ENCODE measurements around the gene SLC26A11.
"Not testable (repeated sequence)": the region's sequence is repeated elsewhere in the genome, so short reads cannot be mapped to it uniquely, and the experiment has no call there.

SLC26A11 gene

GRCh38 chr17:80287806-80288567 lies 67.8 kb downstream of the SLC26A11 start:
- no peak for DNase-seq

DNA sequence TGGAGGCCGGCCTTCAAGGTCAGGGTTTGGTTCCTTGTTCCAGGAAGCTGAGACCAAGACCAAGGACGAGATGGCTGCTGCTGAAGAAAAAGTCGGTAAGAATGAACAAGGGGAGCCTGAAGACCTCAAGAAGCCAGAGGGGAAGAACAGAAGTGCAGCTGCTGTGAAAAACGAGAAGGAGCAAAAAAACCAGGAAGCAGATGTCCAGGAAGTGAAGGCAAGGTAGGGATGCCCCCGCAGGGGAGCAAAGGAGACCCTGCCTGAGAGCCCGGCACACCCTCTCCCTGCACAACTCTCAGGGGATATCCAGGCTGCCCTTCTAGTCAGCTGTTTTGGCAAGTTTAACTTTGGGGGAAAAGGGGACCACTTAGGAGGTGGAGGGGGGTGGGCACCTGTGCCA lies 69.4 kb downstream of the SLC26A11 start:
- no peak for DNase-seq

DNA sequence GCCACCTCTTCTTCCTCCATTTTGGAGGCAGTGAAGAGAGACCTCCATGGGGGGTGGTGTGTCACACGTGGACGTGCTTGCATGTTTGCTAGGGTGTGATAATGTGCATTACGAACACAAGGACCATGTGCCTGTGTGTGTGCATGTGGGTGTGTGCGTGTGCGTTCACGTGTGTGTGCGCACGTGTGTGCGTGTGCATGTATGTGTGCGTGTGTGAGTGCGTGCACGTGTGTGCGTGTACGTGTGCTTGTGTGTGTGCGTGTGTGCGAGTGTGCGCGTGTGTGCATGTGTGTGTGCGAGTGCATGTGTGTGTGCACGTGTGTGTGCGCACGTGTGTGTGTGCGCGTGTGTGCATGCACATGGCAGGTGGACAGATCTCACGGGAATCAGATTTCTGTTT lies 69.9 kb downstream of the SLC26A11 start:
- DNase-seq = no peak

DNA sequence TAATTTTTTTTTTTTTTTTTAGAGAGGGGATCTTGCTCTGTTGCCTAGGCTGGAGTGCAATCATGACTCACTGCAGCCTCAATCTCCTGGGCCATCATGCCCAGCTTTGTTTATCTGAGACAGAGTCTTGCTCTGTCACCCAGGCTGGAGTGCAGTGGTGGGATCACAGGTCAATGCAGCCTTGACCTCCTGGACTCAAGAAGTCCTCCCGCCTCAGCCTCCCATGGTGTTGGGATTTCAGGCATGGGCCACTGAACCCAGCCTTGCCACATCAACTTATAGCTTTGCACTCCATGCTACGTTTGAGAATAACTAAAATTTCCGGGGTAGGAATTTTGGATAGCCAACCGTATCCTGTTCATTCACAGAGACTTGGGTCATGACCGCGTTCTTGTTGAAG lies 71.0 kb downstream of the SLC26A11 start:
- no peak for DNase-seq

GRCh38 chr17:80291691-80292487 lies 71.7 kb downstream of the SLC26A11 start:
- no peak for DNase-seq

GRCh38 chr17:80292521-80292971 lies 72.3 kb downstream of the SLC26A11 start:
- no peak for DNase-seq

GRCh38 chr17:80294210-80294609 lies 74.0 kb downstream of the SLC26A11 start:
- no peak for DNase-seq

DNA sequence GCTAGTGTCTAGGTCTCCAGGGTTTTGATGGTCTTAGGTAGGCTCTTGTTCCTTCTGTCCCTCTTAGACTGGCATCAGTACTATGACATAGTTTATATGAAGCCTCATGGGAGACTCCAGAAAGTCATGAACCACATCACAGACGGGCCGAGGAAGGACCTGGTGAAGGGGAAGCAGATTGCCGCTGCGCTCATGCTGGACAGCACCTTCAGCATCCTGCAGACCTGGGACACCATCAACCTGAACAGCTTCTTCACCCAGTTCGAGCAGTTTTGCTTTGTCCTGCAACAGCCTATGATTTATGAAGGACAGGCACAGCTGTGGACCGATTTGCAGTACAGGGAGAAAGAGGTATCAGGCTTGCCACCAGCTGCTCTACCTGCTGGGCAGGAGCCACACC lies 74.4 kb downstream of the SLC26A11 start:
- no peak for DNase-seq

DNA sequence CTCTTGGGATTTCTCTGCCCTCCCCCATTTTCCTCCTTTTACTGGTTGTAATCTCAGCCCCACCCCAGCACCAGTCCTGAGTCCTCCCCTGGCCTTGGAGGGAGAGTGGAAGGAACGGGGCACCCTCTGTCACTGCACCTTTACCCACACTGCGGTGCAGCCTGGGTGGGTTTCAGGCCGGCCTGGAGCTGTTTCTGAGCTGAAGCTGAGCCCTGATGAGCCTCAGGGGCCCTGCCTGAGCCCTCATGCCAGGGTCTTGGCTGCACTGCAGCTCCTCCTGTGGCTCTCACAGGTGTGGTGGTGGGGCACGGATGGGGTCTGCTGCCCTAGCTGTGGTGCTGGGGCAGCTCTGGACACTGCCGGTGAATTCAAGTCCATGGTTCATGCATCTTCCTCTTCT lies 74.9 kb downstream of the SLC26A11 start:
- DNase-seq = no peak

DNA sequence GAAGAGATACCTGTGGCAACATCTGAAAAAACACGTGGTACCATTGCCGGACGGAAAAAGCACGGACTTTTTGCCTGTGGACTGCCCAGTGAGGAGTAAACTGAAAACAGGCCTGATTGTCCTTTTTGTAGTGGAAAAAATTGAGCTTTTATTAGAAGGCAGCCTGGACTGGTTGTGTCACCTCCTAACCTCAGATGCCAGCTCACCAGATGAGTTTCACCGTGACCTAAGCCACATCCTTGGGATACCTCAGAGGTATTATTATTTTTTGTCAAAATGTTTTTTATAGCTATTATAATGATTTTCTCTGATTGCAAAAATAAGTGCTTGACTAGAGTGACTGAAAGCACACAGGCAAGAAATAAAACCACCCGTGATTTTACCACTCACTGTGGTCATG lies 75.3 kb downstream of the SLC26A11 start:
- DNase-seq = no peak

GRCh38 chr17:80296221-80296620 lies 76.0 kb downstream of the SLC26A11 start:
- DNase-seq = no peak

GRCh38 chr17:80297996-80298560 lies 77.9 kb downstream of the SLC26A11 start:
- DNase-seq = no peak

DNA sequence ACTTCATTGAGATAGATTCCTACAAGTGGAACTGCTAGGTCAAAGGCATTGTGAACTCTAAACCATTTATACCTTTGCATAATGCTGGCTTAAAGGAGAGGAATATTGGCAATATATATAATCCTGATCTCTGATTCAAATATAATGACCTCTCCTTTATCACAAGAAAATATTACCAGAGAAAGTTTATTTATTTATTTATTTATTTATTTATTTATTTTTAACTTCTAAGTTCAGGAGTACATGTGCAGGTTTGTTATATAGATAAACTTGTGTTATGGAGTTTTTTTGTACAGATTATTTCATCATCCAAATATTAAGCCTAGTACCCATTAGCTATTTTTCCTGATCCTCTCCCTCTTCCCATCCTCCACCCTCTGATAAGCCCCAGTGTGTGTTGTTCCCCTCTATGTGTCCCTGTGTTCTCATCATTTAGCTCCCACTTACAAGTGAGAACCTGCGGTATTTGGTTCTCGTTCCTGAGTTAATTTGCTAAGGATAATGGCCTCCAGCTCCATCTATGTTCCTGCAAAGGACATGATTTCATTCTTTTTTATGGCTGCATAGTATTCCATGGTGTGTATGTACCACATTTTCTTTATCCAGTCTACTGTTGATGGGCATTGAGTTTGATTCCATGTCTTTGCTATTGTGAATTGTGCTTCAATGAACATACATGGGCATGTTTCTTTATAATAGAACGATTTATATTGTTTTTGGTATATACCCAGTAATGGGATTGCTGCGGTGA lies 79.3 kb downstream of the SLC26A11 start:
- DNase-seq = not testable (repeated sequence)

DNA sequence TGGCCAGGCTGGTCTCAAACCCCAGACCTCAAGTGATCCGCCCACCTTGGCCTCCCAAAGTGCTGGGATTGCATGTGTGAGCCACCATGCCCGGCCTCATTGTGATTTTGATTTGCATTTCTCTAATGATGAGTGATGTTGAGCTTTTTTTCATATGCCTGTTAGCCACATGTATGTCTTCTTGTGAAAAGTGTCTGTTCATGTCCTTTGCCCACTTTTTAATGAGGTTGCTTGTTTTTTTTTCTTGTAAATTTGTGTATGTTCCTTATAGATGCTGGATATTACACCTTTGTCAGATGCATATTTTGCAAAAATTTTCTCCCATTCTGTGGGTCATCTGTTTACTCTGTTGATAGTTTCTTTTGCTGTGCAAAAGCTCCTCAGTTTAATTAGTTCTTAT lies 80.5 kb downstream of the SLC26A11 start:
- DNase-seq = not testable (repeated sequence)
